GM18517 (cell line): ENCODE measurements around the gene BCL2L2.

Experiments used
- ATAC-seq: cut with Tn5 transposase; IDR thresholded peaks from one replicate; pipeline ENCODE4 v1.9.1; 2021; ENCODE audit warnings: mild to moderate bottlenecking, moderate library complexity; ENCODE audit not compliant: unreplicated experiment

Gene BCL2L2

GRCh38 chr14:23299211-23299957 is 7.2 kb upstream of the BCL2L2 start:
- no peak for ATAC-seq

GRCh38 chr14:23299986-23300686 is 6.5 kb upstream of the BCL2L2 start:
- no peak for ATAC-seq

DNA sequence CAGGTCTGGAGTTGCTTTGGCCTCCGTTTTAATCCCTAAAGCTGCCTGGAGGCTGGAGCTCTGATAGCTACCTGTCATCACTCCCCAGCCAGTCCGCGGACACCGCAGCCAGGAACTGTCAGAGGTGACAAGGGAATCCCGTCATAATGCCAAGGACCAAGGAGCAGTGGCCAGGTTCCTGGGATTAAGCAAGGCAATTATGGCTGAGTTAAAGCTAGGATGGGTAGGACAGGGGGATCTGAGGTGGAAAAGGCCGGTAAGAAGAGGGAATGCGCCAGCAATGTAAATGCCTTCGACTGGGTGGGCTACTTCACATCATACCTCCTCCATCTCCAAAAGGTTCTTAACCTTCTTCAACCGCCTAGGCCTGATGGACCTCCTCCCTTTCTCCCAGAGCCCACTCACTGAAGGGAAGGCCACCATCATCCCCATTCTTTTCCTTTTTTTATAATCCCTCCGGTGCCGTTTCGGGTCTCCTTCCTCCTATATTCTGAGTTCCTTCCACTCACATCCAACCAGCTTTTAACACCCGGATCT is 5.9 kb upstream of the BCL2L2 start:
- no peak for ATAC-seq

DNA sequence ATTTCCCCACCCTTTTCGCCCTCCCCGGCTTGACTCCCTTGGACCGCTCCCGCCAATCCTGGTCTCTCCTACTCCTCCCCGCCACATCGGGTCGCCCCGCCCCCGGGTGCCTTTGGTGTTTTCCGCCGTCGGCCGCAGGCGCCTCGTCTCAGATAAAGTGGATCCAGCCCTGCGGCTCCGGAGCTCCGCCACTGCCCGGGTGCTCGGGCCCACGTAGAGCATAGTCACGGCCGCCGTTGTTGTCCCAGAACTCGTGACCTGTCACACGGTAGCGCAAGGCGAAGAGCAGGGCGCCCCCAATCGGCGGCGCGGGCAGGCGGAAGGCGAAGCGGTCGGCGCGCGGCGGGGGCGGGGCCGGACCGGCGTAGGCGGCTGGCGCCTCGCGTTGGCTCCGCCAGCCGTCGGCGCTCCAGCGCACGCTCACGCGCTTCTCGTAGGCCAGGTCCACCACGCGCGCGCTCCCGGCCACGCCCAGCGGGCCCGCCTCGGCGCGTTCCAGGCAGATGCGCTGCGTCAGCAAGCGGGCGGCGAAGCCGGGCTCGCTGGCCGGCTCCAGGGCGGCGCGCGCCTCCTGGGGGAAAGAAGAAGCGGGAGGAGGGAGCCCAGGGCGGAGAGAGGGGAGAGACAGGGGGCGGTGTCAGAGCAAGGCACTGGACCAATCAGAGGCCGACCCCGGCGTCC is 5.2 kb upstream of the BCL2L2 start:
- ATAC-seq = peak; percentile 77

- peak; percentile 15 for ATAC-seq
Observed at GRCh38 chr14:23301969-23302289, 4.7 kb upstream of the BCL2L2 start.

GRCh38 chr14:23302290-23303225 is 4.1 kb upstream of the BCL2L2 start, which contains the start of gene PPP1R3E:
TSS of gene PPP1R3E (minus strand) at chr14:23302859. CDS start at chr14:23302576, 283 bp downstream.
- ATAC-seq = peak; percentile 29

DNA sequence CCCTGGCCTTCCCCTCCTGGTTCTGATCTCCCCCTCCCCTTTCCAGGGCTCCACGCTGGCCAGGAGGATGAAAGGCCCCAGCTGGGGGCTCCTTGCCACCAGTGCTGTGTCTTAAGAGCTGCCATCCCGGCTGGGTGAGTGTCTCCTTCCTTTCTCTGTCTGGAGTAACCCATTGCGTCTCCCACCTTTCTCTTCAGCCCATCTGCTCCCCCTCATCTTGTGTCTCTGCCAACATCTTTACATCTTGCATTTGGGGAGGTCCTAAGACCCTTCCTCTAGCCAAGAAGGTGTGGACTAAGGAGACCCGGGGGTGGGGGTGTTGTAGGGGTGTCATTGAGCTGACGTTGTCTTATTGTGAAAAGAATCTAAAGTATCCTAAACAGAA is 505 bp downstream of the BCL2L2 start:
- ATAC-seq = no peak

DNA sequence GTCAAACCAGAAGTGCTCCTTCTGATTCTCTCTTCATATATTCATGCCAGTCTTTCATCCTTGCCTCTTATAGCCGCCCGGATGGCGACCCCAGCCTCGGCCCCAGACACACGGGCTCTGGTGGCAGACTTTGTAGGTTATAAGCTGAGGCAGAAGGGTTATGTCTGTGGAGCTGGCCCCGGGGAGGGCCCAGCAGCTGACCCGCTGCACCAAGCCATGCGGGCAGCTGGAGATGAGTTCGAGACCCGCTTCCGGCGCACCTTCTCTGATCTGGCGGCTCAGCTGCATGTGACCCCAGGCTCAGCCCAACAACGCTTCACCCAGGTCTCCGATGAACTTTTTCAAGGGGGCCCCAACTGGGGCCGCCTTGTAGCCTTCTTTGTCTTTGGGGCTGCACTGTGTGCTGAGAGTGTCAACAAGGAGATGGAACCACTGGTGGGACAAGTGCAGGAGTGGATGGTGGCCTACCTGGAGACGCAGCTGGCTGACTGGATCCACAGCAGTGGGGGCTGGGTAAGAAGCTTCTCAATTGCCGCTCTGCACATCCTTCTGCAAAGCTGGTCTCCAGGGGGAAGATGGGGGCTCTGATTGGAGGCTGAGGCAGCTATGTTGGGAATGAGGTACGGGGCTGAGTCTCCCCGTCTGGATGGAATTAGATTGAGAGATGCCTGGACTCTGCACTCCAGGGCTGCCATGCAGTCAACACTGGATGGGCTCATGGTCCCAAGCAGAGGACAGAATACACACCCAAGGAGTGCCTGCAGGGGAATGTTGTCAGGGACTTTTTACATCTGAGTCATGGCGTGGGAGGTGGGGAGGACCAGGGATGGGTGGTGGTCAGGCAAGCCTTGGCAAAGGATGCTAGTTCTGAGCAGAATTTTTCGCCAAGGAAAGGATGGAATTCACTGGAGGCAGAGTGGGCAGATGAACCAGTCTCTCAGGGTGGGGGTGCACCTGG is 1.3 kb downstream of the BCL2L2 start:
- no peak for ATAC-seq

- no peak for ATAC-seq
Observed at GRCh38 chr14:23308721-23309445, 2.2 kb downstream of the BCL2L2 start.

DNA sequence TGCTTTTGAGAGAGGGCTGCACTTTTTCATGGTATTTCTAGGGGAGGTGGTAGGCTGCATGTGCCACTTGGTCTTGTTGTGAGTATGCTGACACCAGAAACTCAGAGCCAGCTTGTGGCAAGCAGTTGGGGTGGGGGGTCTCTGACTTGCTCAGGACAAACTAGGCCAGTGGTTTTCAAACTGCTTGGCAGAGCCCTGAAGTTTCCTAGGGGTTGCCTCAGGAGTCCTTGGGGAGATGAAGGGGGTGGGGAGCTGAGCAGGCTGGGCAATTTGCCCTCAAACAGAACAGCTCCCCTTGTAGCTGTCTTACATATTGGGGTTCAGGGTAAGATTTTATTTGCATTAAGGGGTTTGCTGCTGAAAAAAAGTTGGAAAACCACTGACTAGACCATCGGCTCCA is 3.9 kb downstream of the BCL2L2 start:
- ATAC-seq = no peak

- ATAC-seq = no peak
Observed at GRCh38 chr14:23316300-23316699, 9.7 kb downstream of the BCL2L2 start.

GRCh38 chr14:23319746-23320583 is 13.3 kb downstream of the BCL2L2 start:
- ATAC-seq = no peak

DNA sequence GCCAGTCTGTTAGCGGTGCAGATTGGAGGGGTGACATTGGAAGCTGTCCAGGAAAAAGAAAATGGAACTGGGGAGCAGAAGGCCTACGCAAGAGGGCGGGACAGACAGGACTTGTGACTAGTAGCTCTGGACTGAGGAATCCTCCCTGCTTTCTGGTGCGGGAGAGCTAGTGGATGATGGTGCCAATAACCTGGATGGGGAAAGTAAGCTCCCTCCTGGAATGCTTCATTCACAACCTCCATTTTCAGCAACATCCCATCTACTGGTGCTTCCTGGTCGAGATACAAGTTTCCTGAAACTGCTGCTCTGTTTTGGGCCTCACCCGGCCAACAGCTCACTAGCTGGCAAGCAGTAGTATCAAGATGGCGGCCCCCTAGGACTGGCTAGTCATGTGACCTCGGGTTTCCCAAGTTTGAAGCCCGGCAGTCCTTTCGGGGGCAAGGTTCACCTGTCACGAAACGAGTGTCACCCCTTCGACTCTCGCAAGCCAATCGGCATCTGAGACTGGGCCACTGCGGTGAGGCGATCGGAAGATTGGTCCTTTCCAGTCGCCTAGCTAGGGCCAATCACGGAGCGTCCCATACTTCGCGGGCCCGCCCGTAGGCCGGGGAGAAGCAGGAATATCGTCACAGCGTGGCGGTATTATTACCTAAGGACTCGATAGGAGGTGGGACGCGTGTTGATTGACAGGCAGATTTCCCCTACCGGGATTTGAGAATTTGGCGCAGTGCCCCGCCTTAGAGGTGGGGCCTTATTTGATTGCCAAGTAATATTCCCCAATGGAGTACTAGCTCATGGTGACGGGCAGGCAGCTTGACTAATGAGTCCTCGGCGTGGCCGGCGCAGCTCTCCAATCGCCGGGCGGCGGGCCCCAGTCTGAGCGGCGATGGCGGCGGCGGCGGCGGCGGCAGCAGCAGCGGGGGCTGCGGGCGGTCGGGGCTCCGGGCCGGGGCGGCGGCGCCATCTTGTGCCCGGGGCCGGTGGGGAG is 14.2 kb downstream of the BCL2L2 start, which contains the start of gene PABPN1:
Gene PABPN1 (plus strand): TSS at position 874 of the 988 bp plus-strand sequence. CDS start 13 bp downstream, at position 887.
- peak; percentile 96 for ATAC-seq

DNA sequence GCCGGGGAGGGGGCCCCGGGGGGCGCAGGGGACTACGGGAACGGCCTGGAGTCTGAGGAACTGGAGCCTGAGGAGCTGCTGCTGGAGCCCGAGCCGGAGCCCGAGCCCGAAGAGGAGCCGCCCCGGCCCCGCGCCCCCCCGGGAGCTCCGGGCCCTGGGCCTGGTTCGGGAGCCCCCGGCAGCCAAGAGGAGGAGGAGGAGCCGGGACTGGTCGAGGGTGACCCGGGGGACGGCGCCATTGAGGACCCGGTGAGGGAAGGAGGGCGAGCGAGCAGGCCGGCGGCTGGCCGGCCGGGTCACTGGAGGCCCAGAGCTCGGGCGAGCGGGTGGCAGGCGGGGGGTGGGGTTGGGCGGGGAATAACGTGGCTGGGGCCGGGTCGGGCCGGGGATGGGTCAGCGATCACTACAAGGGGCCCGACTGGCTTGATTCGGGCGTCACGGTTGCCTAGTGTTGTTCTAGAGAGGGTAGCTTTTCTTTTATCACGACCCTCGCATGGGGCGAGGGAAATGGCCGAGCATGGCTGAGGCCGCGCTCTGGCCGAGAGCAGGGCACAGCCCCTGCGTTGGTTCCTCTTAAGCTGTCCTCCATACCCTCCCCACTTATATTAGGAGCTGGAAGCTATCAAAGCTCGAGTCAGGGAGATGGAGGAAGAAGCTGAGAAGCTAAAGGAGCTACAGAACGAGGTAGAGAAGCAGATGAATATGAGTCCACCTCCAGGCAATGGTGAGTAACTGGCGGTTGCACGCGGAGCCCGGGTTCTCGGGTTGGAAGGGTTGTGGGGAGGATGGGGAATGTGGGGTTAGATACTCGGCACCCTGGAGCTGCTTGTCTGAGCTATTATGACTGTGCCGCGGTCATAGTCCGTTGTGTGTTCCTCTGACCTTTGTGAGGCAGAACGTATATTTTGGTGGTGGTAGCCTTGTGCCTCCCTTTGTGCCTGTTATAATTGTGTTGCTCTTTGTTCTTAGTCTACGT is 15.2 kb downstream of the BCL2L2 start:
- ATAC-seq = no peak
